DMS 273 (cell line): ENCODE measurements around the gene MICAL3.

Source experiments
- DNase-seq: peaks from one replicate; lab custom pipeline; 2025; ENCODE audit not compliant: unreplicated experiment; lab: John Stamatoyannopoulos, UW

The MICAL3 gene

DNA sequence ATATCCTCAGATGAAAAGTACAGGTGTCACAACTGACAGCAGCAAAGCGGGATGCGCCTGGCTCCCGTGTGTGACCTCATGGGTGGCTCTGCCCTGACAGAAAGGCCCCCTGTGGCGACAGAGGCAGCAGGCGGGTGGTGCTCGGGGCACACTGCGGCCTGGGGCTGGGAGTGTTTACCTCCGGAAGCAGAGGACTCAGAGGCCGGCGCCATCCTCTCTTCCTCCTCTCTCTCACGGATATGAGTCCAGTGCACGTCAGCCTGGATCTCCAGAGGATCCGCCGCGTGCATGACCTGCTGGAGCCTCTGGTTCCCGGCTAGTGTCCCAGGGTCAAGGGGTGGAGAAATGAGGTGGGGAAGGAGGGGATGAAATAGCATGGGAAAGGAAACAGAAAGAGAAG, 196.9 kb downstream of the MICAL3 start:
- no peak for DNase-seq

DNA sequence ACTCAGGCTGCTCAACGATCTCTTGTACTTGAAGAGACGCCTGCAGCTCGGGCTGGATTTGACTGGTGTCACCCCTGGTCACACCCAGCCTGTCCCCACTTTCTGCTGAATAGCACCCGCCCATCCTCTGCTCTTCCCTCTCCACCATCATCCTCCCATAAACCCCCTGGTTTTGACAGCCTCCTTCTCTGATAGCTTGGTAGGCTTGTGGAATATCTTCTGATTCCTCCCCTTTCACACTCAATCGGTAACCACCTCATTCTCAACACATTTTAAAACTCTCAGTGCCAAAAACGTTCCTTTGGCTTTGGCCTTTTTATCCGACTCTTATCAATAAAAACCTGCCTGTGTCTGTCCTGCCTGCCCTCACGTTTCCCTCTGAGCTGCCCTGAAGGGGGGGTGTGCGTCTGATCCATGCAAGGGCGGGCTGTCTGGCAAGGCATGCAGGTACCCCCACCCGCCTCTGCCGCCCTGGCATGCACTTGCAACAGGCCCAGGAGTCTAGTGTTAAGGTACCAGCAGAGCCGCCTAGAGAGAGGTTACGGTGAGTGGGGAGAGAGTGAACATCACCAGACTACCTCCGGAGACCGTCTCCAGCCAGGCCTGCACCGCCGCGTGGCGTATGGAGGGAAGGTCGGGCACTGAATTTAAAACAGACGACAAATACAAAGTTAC, 198.3 kb downstream of the MICAL3 start:
- DNase-seq: no peak

DNA sequence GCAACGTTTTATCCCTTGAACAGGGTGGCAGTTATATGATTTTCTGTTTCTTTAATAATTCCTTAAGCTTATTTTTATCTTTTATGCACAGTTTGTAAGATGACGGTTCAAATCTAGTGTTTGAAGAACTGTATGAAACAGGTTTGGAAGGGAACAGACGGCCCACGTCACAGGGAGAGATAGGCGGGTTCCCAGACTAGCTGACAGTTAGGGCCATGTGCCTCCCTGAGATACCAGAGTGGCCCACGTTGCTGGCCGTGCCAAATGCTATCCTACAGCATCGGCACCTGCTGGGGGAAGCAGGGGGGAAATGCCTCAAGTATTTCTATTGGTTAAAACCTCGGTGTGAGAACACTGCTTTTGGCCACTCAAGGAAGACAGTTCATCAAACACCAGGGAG, 199.9 kb downstream of the MICAL3 start:
- no peak for DNase-seq

DNA sequence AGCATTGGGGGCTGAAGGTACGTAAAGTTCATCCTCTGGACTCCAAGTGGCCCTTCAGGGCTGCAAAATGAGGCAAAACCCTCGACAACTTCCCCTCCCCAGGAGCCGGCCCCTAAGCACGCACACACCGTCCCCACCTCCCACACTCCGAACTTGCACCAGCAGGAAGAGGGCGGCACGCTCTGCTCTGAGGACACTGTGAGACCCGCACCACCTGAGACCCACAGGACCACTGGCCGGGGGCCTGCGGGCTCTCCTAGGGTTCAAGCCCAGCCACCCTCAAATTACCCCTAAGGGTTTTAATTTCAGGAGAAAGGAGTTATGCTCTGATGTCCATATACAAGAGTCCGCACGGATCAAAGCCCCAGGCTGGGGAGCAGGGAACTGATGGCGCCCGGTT, 200.4 kb downstream of the MICAL3 start:
- DNase-seq: no peak

GRCh38 chr22:17823226-17823625, 201.1 kb downstream of the MICAL3 start:
- DNase-seq: no peak

DNA sequence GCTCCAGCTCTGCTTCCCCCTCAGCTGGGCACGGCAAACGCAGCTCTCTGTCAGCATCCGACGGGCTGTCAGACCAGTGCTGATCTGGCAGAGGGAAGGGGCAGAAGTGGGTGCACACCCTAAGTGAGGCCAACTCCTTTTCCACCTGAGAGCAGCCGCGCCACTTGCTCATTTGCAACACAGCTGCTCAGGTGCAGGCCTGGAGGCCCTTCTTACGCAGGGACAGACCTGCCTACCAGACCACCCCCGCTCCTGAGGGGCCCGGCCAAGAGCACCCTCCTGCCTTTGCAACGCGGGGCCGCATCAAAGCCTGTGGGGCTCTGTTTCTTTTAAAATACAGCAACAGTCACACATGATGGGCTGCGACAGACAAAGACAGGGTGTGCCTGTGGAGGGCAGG, 202.3 kb downstream of the MICAL3 start:
- DNase-seq: no peak

GRCh38 chr22:17820879-17821439, 203.4 kb downstream of the MICAL3 start:
- no peak for DNase-seq

DNA sequence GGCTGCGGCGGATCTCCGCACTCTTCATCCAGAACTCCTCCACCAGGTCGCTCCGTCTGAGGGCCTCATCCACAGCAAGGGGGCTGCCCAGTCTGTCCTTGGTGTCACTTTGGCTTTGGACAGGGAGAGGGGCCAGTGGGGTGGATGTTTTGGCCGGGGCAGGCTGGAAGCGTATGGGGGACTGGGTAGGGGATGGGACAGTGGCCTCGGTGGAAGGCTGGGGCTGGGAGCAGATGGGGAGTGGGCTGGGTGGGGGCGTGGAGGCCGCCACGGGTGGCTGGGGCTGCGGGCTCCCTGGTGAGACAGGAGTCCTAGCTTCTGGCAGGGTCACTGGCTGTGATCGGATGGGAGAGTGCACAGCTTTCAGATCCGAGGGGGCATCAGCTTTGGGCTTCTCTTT, 205.7 kb downstream of the MICAL3 start:
- DNase-seq: no peak

DNA sequence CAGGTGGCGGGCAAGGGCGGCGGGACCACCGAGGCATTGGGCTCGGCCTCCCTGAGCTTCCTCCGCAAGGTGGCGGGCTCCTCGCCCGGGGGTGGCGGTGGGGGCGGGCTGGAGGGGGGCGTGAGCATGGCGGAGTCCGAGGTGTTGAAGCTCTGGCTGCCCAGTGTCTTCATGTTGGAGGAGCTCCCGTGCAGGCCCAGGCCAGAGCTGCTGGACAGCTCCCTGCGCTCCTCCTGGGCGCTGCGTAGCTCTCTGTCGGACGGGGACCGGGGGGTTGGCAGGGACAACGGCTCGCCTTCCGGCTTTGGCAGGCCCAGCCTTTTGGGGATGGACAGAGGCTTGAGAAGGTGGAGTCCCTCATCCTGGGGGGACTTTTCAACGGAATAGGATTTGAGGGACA, 206.2 kb downstream of the MICAL3 start:
- no peak for DNase-seq

GRCh38 chr22:17817511-17818065, 206.8 kb downstream of the MICAL3 start:
- DNase-seq: no peak

GRCh38 chr22:17817079-17817478, 207.3 kb downstream of the MICAL3 start:
- DNase-seq: no peak

DNA sequence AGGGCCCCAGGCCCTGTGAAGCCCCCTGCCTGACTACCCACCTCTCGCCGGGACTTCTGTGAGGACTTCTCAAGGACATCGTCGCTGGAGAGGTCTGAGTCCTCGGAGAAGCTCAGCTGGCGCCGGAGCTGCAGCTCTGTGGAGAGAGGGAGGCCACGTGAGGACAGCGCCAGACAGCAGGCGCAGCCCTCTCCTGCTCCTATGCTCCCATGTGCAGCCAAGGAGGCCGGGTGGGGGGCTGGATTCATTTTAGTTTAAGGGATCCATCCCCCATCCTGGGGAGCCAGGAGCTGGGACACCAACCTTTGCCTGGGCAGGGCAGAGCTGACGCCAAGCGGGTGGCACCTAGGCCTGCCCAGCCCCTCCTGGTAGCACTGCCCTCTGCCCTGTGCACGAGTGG, 207.7 kb downstream of the MICAL3 start:
- no peak for DNase-seq

DNA sequence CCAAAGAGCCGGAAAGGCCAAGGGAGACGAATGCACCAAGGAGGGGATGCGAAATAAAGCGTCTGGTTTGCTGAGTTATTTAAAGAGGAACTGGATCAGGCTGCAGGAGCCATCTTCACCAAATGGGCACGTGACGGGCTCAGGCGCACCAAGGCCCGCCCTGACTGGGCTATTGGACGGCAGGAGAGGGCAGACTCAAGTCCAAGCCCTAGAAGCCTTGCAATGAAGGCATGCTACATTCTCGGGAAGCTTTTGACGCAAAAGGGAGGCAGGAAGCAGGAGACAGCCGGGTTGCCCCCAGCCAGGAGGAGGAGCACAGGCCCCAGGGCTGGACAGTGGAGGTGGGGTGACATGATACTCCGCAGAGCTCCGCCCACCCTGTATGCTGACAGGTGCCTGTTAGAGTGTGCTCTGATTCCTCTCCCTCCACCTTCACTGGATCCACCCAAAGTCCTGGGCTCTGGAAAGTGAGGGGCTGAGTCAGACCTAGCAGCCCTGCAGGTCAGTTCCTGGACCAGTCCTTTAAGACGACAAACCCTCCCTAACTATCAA, 208.6 kb downstream of the MICAL3 start:
- DNase-seq: no peak

DNA sequence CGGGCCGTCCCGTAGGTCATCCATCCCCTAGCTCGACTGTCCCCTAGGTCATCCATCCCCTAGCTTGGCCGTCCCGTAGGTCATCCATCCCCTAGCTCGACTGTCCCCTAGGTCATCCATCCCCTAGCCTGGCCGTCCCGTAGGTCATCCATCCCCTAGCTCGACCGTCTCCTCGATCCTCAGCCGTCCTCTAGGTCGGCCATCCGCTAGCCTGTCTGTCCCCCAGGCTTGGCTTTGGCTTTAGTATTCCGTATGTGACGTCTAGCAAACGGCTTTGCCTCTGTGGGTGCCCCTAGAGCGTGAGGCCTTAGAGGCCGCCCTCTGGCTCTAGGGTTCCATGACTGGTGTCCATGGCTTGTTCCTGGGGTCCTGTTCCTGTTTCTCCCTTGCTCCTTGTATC, 209.5 kb downstream of the MICAL3 start:
- DNase-seq: no peak

DNA sequence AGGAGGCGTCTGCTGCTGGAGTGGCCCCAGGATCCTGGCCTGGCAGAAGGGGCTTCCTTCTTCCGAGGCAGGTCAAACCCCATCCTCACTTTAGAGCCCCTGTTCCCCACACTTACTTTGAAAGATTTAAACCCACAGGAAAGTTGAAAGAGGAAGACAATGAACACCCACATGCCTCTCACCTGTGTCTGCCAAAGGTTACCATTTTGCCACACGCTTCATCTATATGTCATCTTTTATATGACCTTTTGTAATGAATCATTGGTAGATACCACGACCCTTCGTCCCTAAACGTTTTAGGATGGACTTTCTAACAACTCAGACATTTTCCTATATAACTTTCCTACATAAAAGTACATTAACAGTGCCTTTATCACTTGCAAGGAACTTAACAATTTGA, 210.3 kb downstream of the MICAL3 start:
- DNase-seq: no peak

GRCh38 chr22:17811119-17811518, 213.2 kb downstream of the MICAL3 start:
- DNase-seq: no peak

DNA sequence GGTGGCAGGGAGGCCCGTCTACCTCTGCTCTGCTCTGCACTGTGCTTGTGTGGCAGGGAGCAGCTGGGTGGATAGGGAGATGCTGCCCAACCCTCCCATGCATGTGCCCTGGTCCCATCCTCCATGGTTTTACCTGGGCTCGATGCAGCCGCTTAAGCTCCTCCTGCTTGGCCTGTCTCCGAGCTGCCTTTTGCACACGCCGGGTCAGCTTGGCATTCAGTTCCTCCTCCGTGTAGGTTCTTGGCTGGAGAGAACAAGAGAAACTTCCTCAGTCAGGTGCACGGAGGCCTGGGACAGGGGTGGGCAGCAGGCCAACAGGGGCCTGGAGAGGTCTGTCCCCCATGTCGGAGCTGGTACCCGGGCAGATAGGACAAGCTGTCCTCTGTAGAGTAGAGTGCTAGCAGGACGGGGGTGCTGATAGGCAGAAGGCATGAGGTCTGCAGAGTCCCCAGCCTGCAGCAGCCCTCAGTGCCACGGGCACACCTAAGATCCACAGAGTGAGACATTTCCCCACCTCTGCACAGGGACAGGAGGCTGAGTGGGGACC, 213.7 kb downstream of the MICAL3 start:
- no peak for DNase-seq

DNA sequence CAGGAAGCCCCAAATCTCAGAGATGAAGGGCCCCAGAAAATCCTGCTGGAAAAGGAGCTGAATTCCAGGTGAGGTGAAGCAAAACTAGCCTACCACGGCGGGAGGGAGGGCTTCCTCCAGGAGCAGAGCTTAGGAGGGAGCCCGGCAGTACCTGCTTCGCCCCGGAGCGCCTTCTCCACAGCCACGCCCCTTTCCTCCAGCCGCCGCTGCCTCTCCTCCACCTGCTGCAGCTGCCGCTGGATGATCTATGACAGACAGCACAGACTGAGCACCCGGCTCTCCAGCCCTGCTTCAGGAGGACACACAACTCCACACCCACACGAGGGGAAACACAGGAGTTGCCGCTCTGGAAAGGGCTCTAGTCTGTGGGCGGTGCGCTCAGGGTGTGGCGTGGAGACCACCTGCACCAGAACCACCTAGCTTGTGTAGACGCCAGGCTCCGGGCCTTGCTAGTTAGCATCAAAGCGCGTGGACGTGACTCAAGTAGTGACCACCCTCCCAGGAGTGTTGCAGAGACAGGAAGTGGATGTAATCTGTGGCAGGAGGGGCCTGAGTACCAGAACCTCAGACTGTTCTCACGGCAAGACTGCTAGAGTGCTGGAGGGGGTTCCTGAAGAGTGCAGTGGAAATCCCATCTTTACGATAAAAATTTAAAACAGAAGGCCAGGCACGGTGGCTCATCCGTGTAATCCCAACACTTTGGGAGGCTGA, 215.5 kb downstream of the MICAL3 start:
- no peak for DNase-seq

GRCh38 chr22:17807578-17808410, 216.6 kb downstream of the MICAL3 start:
- DNase-seq: no peak

DNA sequence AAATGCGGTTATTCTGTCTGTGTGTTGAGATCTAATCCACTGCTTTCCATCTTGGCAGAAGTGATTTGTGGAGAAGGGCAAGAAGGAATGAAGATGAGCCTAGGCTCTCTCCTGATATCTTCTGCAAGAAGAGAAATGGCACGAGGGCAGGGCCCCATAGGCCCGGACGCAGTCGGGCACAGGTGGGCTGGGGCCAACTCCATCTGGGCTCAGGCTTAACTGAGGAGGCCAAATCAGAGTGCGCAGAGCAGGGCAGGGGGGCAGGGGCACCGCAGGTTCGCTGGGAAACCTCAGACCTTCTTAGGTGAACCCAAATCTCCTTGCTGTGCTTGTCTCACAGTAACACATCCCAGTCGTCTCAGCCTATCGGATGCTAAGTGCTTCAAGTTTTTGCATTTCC, 217.3 kb downstream of the MICAL3 start:
- DNase-seq: no peak

- no peak for DNase-seq
Measured at GRCh38 chr22:17806437-17806836, 217.9 kb downstream of the MICAL3 start.
